IPS-18c (cell line): ENCODE results near the gene GRIK4.
"Not testable (repeated sequence)": the region's sequence is repeated elsewhere in the genome, so short reads cannot be mapped to it uniquely, and the experiment has no call there.

Source experiments
- H3K4me3 ChIP-seq: 2 replicates; pipeline ENCODE4 v1.7.0; 2013; ENCODE audit warnings: low read depth, mild to moderate bottlenecking, low read length, moderate library complexity; ENCODE audit not compliant: insufficient read depth
- H3K9me3 ChIP-seq: one replicate; pipeline ENCODE4 v1.6.1; 2013; ENCODE audit warnings: mild to moderate bottlenecking, low read length, moderate library complexity; ENCODE audit not compliant: control insufficient read depth, insufficient read depth

GRIK4 gene

GRCh38 chr11:121018746-121019145 is 507.2 kb downstream of the GRIK4 start:
- Histone ChIP-seq H3K9me3 (no peaks in the 10 kb centered on the region), H3K4me3 (no peak overlapping the region)

- H3K9me3 ChIP-seq = not testable (repeated sequence)
Measured at GRCh38 chr11:121021718-121022117, 510.2 kb downstream of the GRIK4 start.

GRCh38 chr11:121023848-121024751 is 512.6 kb downstream of the GRIK4 start, which contains the start of gene TBCEL:
Gene TBCEL, plus strand, starts transcription at chr11:121024102. Its CDS starts 21,589 bp downstream, at chr11:121045691.
- peak within 1 kb of the TSS; percentile 90 for H3K4me3 ChIP-seq
- no peaks in the 10 kb centered on the region for H3K9me3 ChIP-seq

More at GRCh38 chr11:121021718-121022117, 510.2 kb downstream of the GRIK4 start:
- H3K4me3 ChIP-seq = not testable (repeated sequence)

- Histone ChIP-seq H3K4me3 (peak overlapping the region; percentile 90), H3K9me3 (no peaks in the 10 kb centered on the region)
Measured at GRCh38 chr11:121024989-121025388, 513.4 kb downstream of the GRIK4 start.

GRCh38 chr11:121029153-121029552 is 517.6 kb downstream of the GRIK4 start:
- H3K4me3 ChIP-seq = no peak overlapping the region
- no peaks in the 10 kb centered on the region for H3K9me3 ChIP-seq

- Histone ChIP-seq H3K4me3 (no peak overlapping the region), H3K9me3 (no peaks in the 10 kb centered on the region)
Measured at GRCh38 chr11:121029813-121030445, 518.4 kb downstream of the GRIK4 start.

- no peaks in the 10 kb centered on the region for H3K9me3 ChIP-seq
- no peak overlapping the region for H3K4me3 ChIP-seq
Measured at GRCh38 chr11:121031167-121031566, 519.6 kb downstream of the GRIK4 start.

GRCh38 chr11:121031648-121032047 is 520.1 kb downstream of the GRIK4 start:
- not testable (repeated sequence) for H3K4me3 ChIP-seq, H3K9me3 ChIP-seq

GRCh38 chr11:121032546-121032945 is 521.0 kb downstream of the GRIK4 start:
- Histone ChIP-seq H3K4me3 (no peak overlapping the region), H3K9me3 (no peaks in the 10 kb centered on the region)

GRCh38 chr11:121033635-121034034 is 522.1 kb downstream of the GRIK4 start:
- no peaks in the 10 kb centered on the region for H3K9me3 ChIP-seq
- no peak overlapping the region for H3K4me3 ChIP-seq

GRCh38 chr11:121035169-121035755 is 523.7 kb downstream of the GRIK4 start:
- H3K4me3 ChIP-seq = no peak overlapping the region
- H3K9me3 ChIP-seq = no peaks in the 10 kb centered on the region

GRCh38 chr11:121035780-121036179 is 524.2 kb downstream of the GRIK4 start:
- Histone ChIP-seq H3K4me3 (no peak overlapping the region), H3K9me3 (no peaks in the 10 kb centered on the region)

GRCh38 chr11:121037016-121037415 is 525.5 kb downstream of the GRIK4 start:
- no peak overlapping the region for H3K4me3 ChIP-seq
- no peaks in the 10 kb centered on the region for H3K9me3 ChIP-seq
